Measurements from ENCODE around the gene ANKS3.

GRCh38 chr16:4744555-4745273 is 10.6 kb upstream of the ANKS3 start:
- TF ChIP-seq NFIC (IDR thresholded peaks at IDR 0.05; ENCODE audit: low read depth, low read length), result no peak
- no peak for TF ChIP-seq SREBF2 (IDR thresholded peaks at IDR 0.05; ENCODE audit: low read length)
- TF ChIP-seq EZH2 (IDR thresholded peaks at IDR 0.05; ENCODE audit: borderline replicate concordance, control insufficient read depth, low read depth, low read length), result no peak
- TF ChIP-seq, protein P1, sequence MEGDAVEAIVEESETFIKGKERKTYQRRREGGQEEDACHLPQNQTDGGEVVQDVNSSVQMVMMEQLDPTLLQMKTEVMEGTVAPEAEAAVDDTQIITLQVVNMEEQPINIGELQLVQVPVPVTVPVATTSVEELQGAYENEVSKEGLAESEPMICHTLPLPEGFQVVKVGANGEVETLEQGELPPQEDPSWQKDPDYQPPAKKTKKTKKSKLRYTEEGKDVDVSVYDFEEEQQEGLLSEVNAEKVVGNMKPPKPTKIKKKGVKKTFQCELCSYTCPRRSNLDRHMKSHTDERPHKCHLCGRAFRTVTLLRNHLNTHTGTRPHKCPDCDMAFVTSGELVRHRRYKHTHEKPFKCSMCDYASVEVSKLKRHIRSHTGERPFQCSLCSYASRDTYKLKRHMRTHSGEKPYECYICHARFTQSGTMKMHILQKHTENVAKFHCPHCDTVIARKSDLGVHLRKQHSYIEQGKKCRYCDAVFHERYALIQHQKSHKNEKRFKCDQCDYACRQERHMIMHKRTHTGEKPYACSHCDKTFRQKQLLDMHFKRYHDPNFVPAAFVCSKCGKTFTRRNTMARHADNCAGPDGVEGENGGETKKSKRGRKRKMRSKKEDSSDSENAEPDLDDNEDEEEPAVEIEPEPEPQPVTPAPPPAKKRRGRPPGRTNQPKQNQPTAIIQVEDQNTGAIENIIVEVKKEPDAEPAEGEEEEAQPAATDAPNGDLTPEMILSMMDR (IDR thresholded peaks at IDR 0.05 in 2 of 3, conservative IDR thresholded peaks at IDR 0.05 in 1 of 3; ENCODE audit: control insufficient read depth in 2 of 3, extremely low read depth in 1 of 3, insufficient read depth in 1 of 3, low read depth in 3 of 3, low read length in 3 of 3), result no peak
- no peak for TF ChIP-seq GABPA (IDR thresholded peaks at IDR 0.05; ENCODE audit: low read depth)
